CD4-positive, alpha-beta T cell (primary cell): ENCODE measurements around the gene ST6GAL2. TPM values are rescaled to one million over a fixed set of nuclear protein-coding genes. Genes with fewer than 3 reads are reported as not detected.

ENCODE experiments used
- ATAC-seq: fragments of 200-7000 bp; cut with Tn5 transposase; one replicate; pipeline ENCODE4 v1.10.0; 2022; ENCODE audit warnings: mild to moderate bottlenecking; ENCODE audit not compliant: poor library complexity
- CTCF ChIA-PET: fragments of 350-600 bp; sonication (Branson Sonifier 250); formaldehyde crosslinking; loops from one replicate; lab custom pipeline; 2021; ENCODE audit warnings: antibody characterized with exemption, inconsistent platforms; lab: Charles Lee
- POLR2A ChIA-PET: fragments of 350-600 bp; sonication (Branson Sonifier 250); formaldehyde crosslinking; loops from one replicate; lab custom pipeline; 2021; ENCODE audit warnings: antibody characterized with exemption, inconsistent platforms; lab: Charles Lee
- DNase-seq, 14 experiments: peaks; one replicate each; pipeline ENCODE4 v3.0.0-alpha.2; 2013 to 2020; ENCODE audit warnings: mixed read lengths in 2 of 14
- H3K27ac ChIP-seq, 2 donors: one replicate each; pipeline versions ENCODE4 v1.5.1 to v1.7.0; 2013; ENCODE audit warnings: low read length in 2 of 2, low read depth in 1 of 2, mild to moderate bottlenecking in 1 of 2
- H3K27me3 ChIP-seq, 2 experiments: 1 replicate in 1 of 2; 2 replicates in 1 of 2; pipeline versions ENCODE4 v1.6.1 to v1.7.0; 2013; ENCODE audit warnings: low read length in 2 of 2, control low read depth in 1 of 2, mild to moderate bottlenecking in 1 of 2, moderate library complexity in 1 of 2; ENCODE audit not compliant: insufficient read depth in 2 of 2, control insufficient read depth in 1 of 2
- H3K36me3 ChIP-seq: one replicate; pipeline ENCODE4 v1.6.1; 2013; ENCODE audit warnings: low read length, control low read depth; ENCODE audit not compliant: insufficient read depth
- H3K4me1 ChIP-seq: one replicate; pipeline ENCODE4 v1.6.1; 2013; ENCODE audit warnings: low read length, control low read depth; ENCODE audit not compliant: insufficient read depth
- H3K4me3 ChIP-seq: one replicate; pipeline ENCODE4 v1.5.1; 2013; ENCODE audit warnings: mild to moderate bottlenecking, low read length, moderate library complexity
- H3K9me3 ChIP-seq, 2 experiments: 1 replicate in 1 of 2; 2 replicates in 1 of 2; pipeline versions ENCODE4 v1.6.1 to v1.7.0; 2013; ENCODE audit warnings: low read length in 2 of 2, mild to moderate bottlenecking in 2 of 2, control low read depth in 1 of 2, moderate library complexity in 1 of 2; ENCODE audit not compliant: control insufficient read depth in 1 of 2, insufficient read depth in 1 of 2
- H3K27ac Mint-ChIP-seq: one replicate; pipeline ENCODE4 v1.8.0; 2020; ENCODE audit warnings: mixed read lengths
- H3K27me3 Mint-ChIP-seq: one replicate; pipeline ENCODE4 v1.8.0; 2021; ENCODE audit warnings: mixed read lengths
- H3K36me3 Mint-ChIP-seq: one replicate; pipeline ENCODE4 v1.8.0; 2021; ENCODE audit warnings: low read depth, mixed read lengths
- H3K4me1 Mint-ChIP-seq: one replicate; pipeline ENCODE4 v1.8.0; 2021; ENCODE audit warnings: low read depth, mixed read lengths
- H3K4me3 Mint-ChIP-seq: one replicate; pipeline ENCODE4 v1.8.0; 2020; ENCODE audit warnings: mild to moderate bottlenecking, mixed read lengths
- H3K9me3 Mint-ChIP-seq: one replicate; pipeline ENCODE4 v1.8.0; 2020; ENCODE audit warnings: mixed read lengths
- intact Hi-C, 2 experiments: fragments of 100-400 bp; cut with DNase I in 1 of 2; cut with micrococcal nuclease in 1 of 2; formaldehyde crosslinking; loops; one replicate each; pipeline versions ENCODE4 v1.15.1 to v1.9.0; 2023 to 2025; cut with DNase I, micrococcal nuclease
- total RNA-seq, 174 experiments: library from RNA in 2 of 174; stranded (reverse) in 2 of 174; gene quantifications; one replicate each; pipeline ENCODE4 v1.2.3 and lab custom pipeline; 2021 to 2026
- TF ChIP-seq, protein P1 (sequence below): fragments of 200-600 bp; IDR thresholded peaks from one replicate; pipeline ENCODE4 v1.8.0; 2022; ENCODE audit warnings: antibody characterized with exemption, mild to moderate bottlenecking

The ST6GAL2 gene
- total RNA-seq, 2 experiments from 2014 or later: not detected

DNA sequence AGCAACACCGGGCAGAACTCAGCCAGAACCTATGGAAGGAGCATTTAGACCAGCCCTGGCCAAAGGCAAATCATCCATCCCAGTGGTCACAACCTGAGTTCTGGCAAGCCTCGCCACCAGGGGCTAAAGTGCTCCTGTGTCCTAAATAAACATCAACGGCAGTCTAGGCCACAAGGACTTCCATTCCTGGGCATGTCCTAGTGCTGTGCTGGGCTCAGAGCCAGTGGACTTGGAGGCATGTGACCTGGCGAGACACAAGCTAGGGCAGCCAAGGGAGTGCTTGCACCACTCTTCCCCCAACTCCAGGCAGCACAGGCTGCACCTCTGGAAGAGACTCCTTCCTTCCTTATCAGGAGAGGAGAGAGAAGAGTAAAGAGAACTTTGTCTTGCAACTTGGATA, 69.0 kb downstream of the ST6GAL2 start:
- Mint-ChIP-seq H3K4me3 (no peak overlapping the region), H3K9me3 (no peaks in the 10 kb centered on the region), H3K27ac (no peak overlapping the region), H3K36me3 (no peaks in the 10 kb centered on the region), H3K4me1 (no peaks in the 10 kb centered on the region), H3K27me3 (peaks cover 15% of the 10 kb centered on the region)
- Histone ChIP-seq H3K27me3 (no peaks in the 10 kb centered on the region), H3K36me3 (no peaks in the 10 kb centered on the region), H3K4me1 (no peaks in the 10 kb centered on the region), H3K27ac (no peak overlapping the region), H3K4me3 (no peak overlapping the region), H3K9me3 (peaks cover 0 to 13% of the 10 kb centered on the region in 2 experiments)
- CTCF ChIA-PET: no interaction called here
- POLR2A ChIA-PET: no interaction called here
- no peak for ATAC-seq
- TF ChIP-seq, protein P1, sequence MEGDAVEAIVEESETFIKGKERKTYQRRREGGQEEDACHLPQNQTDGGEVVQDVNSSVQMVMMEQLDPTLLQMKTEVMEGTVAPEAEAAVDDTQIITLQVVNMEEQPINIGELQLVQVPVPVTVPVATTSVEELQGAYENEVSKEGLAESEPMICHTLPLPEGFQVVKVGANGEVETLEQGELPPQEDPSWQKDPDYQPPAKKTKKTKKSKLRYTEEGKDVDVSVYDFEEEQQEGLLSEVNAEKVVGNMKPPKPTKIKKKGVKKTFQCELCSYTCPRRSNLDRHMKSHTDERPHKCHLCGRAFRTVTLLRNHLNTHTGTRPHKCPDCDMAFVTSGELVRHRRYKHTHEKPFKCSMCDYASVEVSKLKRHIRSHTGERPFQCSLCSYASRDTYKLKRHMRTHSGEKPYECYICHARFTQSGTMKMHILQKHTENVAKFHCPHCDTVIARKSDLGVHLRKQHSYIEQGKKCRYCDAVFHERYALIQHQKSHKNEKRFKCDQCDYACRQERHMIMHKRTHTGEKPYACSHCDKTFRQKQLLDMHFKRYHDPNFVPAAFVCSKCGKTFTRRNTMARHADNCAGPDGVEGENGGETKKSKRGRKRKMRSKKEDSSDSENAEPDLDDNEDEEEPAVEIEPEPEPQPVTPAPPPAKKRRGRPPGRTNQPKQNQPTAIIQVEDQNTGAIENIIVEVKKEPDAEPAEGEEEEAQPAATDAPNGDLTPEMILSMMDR: no peak
- DNase-seq: no peak
- intact Hi-C loops: no loop called here

DNA sequence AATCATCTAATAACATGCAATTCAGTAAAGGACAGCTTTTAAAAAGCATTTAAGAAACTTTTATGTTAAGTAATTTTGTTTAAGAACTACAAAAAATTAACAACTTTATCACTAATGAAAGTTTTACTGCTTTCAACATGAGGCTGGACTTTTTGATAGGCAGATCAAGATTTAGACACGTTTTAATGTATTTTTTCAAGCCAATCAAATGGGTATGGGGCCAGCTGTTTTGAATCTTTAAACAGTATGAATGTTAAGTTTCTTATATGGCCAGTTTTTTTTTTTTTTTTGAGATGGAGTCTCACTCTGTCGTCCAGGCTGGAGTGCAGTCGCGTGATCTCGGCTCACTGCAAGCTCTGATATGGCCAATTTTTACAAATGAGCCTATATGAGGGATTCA, 73.1 kb downstream of the ST6GAL2 start:
- ChIA-PET POLR2A (no interaction called here), CTCF (no interaction called here)
- H3K9me3 Mint-ChIP-seq: no peaks in the 10 kb centered on the region
- H3K4me3 Mint-ChIP-seq: no peak overlapping the region
- ATAC-seq (no peak), DNase-seq (no peak)
- no peaks in the 10 kb centered on the region for H3K36me3 Mint-ChIP-seq
- H3K4me3 ChIP-seq: no peak overlapping the region
- no peaks in the 10 kb centered on the region for H3K27me3 ChIP-seq
- no peaks in the 10 kb centered on the region for H3K4me1 Mint-ChIP-seq
- intact Hi-C loops: no loop called here
- H3K27ac ChIP-seq: no peak overlapping the region
- no peaks in the 10 kb centered on the region for H3K36me3 ChIP-seq
- no peaks in the 10 kb centered on the region for H3K4me1 ChIP-seq
- no peak overlapping the region for H3K27ac Mint-ChIP-seq
- peaks cover 10% of the 10 kb centered on the region for H3K27me3 Mint-ChIP-seq
- TF ChIP-seq, protein P1: no peak
- H3K9me3 ChIP-seq: peaks cover 0 to 11% of the 10 kb centered on the region in 2 experiments

- Histone ChIP-seq H3K27me3 (no peaks in the 10 kb centered on the region), H3K4me1 (no peaks in the 10 kb centered on the region), H3K4me3 (no peak overlapping the region), H3K9me3 (peaks cover 0 to 7% of the 10 kb centered on the region in 2 experiments), H3K27ac (no peak overlapping the region), H3K36me3 (no peaks in the 10 kb centered on the region)
- no peak for ATAC-seq
- Mint-ChIP-seq H3K27me3 (peaks cover 10% of the 10 kb centered on the region), H3K4me3 (no peak overlapping the region), H3K36me3 (no peaks in the 10 kb centered on the region), H3K27ac (no peak overlapping the region), H3K4me1 (no peaks in the 10 kb centered on the region), H3K9me3 (no peaks in the 10 kb centered on the region)
- POLR2A ChIA-PET: no interaction called here
- DNase-seq: no peak
- CTCF ChIA-PET: no interaction called here
- intact Hi-C loops: no loop called here
- TF ChIP-seq, protein P1: no peak
These were observed 73.6 kb downstream of the ST6GAL2 start for GRCh38 chr2:106812383-106812782.
